B cell (primary cell): ENCODE data around the gene ITGB1. TPM values are rescaled to one million over a fixed set of nuclear protein-coding genes. Genes with fewer than 3 reads are reported as not detected.

Experiments
- ATAC-seq: fragments of 200-7000 bp; cut with Tn5 transposase; one replicate; pipeline ENCODE4 v1.10.0; 2021; ENCODE audit warnings: low read depth, mild to moderate bottlenecking, moderate number of reproducible peaks, moderate library complexity
- CTCF ChIA-PET: fragments of 350-600 bp; sonication (Branson Sonifier 250); formaldehyde crosslinking; loops from one replicate; lab custom pipeline; 2021; ENCODE audit warnings: antibody characterized with exemption, inconsistent platforms; lab: Charles Lee
- POLR2A ChIA-PET: fragments of 350-600 bp; sonication (Branson Sonifier 250); formaldehyde crosslinking; loops from one replicate; lab custom pipeline; 2021; ENCODE audit warnings: antibody characterized with exemption; lab: Charles Lee
- DNase-seq: peaks from one replicate; pipeline ENCODE4 v3.0.0; 2013
- H2AFZ ChIP-seq: 2 replicates; pipeline ENCODE4 v1.6.1; 2012; ENCODE audit warnings: mild to moderate bottlenecking, low read depth, low read length; ENCODE audit not compliant: insufficient read depth, poor library complexity, severe bottlenecking
- H3K27ac ChIP-seq, 2 donors: 1 replicate in 1 of 2; 2 replicates in 1 of 2; pipeline ENCODE4 v1.5.1; 2012 to 2013; ENCODE audit warnings: low read length in 2 of 2, mild to moderate bottlenecking in 2 of 2, moderate library complexity in 1 of 2
- H3K27me3 ChIP-seq, 4 experiments: fragments of 200-600 bp in 1 of 4; sonication (generic) in 1 of 4; replicated peaks in 1 of 4; 1 replicate in 2 of 4; 2 replicates in 2 of 4; pipeline versions ENCODE4 v1.6.1 to v1.7.0; 2013 to 2016; ENCODE audit warnings: low read length in 3 of 4, mild to moderate bottlenecking in 2 of 4, mixed read lengths in 1 of 4, moderate library complexity in 1 of 4; ENCODE audit not compliant: insufficient read depth in 4 of 4, control insufficient read depth in 3 of 4; ENCODE audit errors: control extremely low read depth in 1 of 4
- H3K36me3 ChIP-seq, 2 experiments: replicated peaks in 1 of 2; 1 replicate in 1 of 2; 2 replicates in 1 of 2; pipeline versions ENCODE4 v1.6.1 to v1.7.1; 2013; ENCODE audit warnings: low read length in 1 of 2; ENCODE audit not compliant: insufficient read depth in 2 of 2, control insufficient read depth in 1 of 2; ENCODE audit errors: control extremely low read depth in 1 of 2, extremely low read depth in 1 of 2
- H3K4me1 ChIP-seq, 2 donors: fragments of 200-600 bp in 1 of 2; sonication (generic) in 1 of 2; 1 replicate in 1 of 2; 2 replicates in 1 of 2; pipeline versions ENCODE4 v1.5.1 to v1.6.1; 2013 to 2017; ENCODE audit warnings: low read length in 2 of 2; ENCODE audit not compliant: control insufficient read depth in 2 of 2, insufficient read depth in 2 of 2
- H3K4me2 ChIP-seq: replicated peaks from 2 replicates; pipeline ENCODE3; 2012; ENCODE audit warnings: mild to moderate bottlenecking, low read depth, low read length; ENCODE audit not compliant: poor library complexity, severe bottlenecking
- H3K4me3 ChIP-seq, 5 experiments: fragments of 200-600 bp in 1 of 5; sonication (generic) in 1 of 5; 1 replicate in 3 of 5; 2 replicates in 2 of 5; pipeline versions ENCODE4 v1.5.1 to v1.7.0; 2011 to 2016; ENCODE audit warnings: low read length in 4 of 5, mild to moderate bottlenecking in 4 of 5, low read depth in 2 of 5, control low read depth in 1 of 5, moderate library complexity in 1 of 5; ENCODE audit not compliant: insufficient read depth in 1 of 5; ENCODE audit errors: control extremely low read depth in 1 of 5, extremely low read depth in 1 of 5
- H3K79me2 ChIP-seq: fragments of 200-600 bp; sonication (generic); one replicate; pipeline ENCODE4 v1.6.0; 2016; ENCODE audit warnings: low read length; ENCODE audit not compliant: control insufficient read depth, insufficient read depth
- H3K9ac ChIP-seq: fragments of 200-600 bp; sonication (generic); 2 replicates; pipeline ENCODE4 v1.6.1; 2017; ENCODE audit warnings: mild to moderate bottlenecking, low read length, moderate library complexity
- H3K9me3 ChIP-seq, 3 donors: one replicate each; pipeline versions ENCODE4 v1.6.1 to v1.7.1; 2013; ENCODE audit warnings: low read length in 2 of 3; ENCODE audit not compliant: control insufficient read depth in 2 of 3, insufficient read depth in 1 of 3; ENCODE audit errors: control extremely low read depth in 1 of 3
- H4K20me1 ChIP-seq: 2 replicates; pipeline ENCODE4 v1.6.0; 2012; ENCODE audit warnings: mild to moderate bottlenecking, low read length; ENCODE audit not compliant: insufficient read depth, control insufficient read depth, poor library complexity, severe bottlenecking
- H3K27ac Mint-ChIP-seq: one replicate; pipeline ENCODE4 v1.8.0; 2021; ENCODE audit warnings: mixed read lengths
- H3K27me3 Mint-ChIP-seq: one replicate; pipeline ENCODE4 v1.8.0; 2021; ENCODE audit warnings: mixed read lengths
- H3K4me1 Mint-ChIP-seq: one replicate; pipeline ENCODE4 v1.8.0; 2021; ENCODE audit warnings: mixed read lengths
- H3K4me3 Mint-ChIP-seq: one replicate; pipeline ENCODE4 v1.8.0; 2021; ENCODE audit warnings: mixed read lengths
- H3K9me3 Mint-ChIP-seq: one replicate; pipeline ENCODE4 v1.8.0; 2022; ENCODE audit warnings: mixed read lengths; ENCODE audit not compliant: insufficient read depth
- EZH2 ChIP-seq: IDR thresholded peaks from 2 replicates; pipeline ENCODE4 v1.6.1; 2012; ENCODE audit warnings: borderline replicate concordance, low read depth, mild to moderate bottlenecking, moderate library complexity, low read length; ENCODE audit not compliant: insufficient read depth, poor library complexity, severe bottlenecking
- WGBS: methylation state at CpG from one replicate; pipeline ENCODE4 v1.1.5; 2013; ENCODE audit warnings: missing lambda C conversion rate; ENCODE audit not compliant: insufficient coverage; 5-methylcytosine and 5-hydroxymethylcytosine counted together
- intact Hi-C: fragments of 100-400 bp; cut with micrococcal nuclease; formaldehyde crosslinking; loops from one replicate; pipeline ENCODE4 v1.10.0; 2022
- polyA plus RNA-seq: library from polyadenylated mRNA; depleted of rRNA; stranded (reverse); fragments of >200 nt; gene quantifications from 2 replicates; pipeline ENCODE4 v1.2.3, GENCODE V29; 2012
- total RNA-seq, 2 donors: library from RNA; stranded (reverse); fragments of 120-200 nt in 1 of 2; gene quantifications; 1 replicate in 1 of 2; 2 replicates in 1 of 2; pipeline versions ENCODE4 v1.2.3 to v1.2.4, GENCODE V29; 2013 to 2022
- TF ChIP-seq, protein P1 (sequence below): fragments of 200-600 bp; IDR thresholded peaks from one replicate; pipeline ENCODE4 v1.8.0; 2022; ENCODE audit warnings: antibody characterized with exemption, mild to moderate bottlenecking

ITGB1 gene
- total and polyA plus RNA-seq, 2 donors (not counting 1 experiment from before 2014, with no cell fraction given): 30.8 to 128 TPM

DNA sequence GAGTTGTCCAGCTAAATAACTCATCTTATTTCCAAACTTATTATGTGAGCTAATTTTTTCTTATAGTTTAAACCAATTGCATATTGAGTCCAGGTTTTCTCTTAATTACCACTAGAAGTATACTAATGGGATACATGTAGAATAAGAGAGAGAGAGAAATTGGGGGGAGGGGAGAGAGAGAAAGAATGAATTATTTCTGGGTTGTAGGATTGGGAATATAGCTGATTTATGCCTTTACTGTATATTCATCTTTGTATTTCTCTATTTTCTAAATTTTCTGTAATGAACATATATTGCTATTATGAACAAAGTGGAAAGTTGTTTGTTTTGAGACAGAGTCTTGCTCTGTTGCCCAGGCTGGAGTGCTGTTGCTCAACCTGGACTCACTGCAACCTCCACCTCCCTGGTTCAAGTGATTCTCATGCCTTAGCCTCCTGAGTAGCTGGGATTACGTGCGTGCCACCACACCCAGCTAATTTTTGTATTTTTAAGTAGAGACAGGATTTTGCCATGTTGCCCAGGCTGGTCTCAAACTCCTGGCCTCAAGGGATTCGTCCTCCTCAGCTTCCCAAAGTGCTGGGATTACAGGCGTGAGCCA is 26.1 kb upstream of the ITGB1 start:
- no peaks in the 10 kb centered on the region for H4K20me1 ChIP-seq
- no peak overlapping the region for H3K4me2 ChIP-seq
- H3K9me3 ChIP-seq: no peaks in the 10 kb centered on the region
- TF ChIP-seq EZH2: no peak
- TF ChIP-seq, protein P1, sequence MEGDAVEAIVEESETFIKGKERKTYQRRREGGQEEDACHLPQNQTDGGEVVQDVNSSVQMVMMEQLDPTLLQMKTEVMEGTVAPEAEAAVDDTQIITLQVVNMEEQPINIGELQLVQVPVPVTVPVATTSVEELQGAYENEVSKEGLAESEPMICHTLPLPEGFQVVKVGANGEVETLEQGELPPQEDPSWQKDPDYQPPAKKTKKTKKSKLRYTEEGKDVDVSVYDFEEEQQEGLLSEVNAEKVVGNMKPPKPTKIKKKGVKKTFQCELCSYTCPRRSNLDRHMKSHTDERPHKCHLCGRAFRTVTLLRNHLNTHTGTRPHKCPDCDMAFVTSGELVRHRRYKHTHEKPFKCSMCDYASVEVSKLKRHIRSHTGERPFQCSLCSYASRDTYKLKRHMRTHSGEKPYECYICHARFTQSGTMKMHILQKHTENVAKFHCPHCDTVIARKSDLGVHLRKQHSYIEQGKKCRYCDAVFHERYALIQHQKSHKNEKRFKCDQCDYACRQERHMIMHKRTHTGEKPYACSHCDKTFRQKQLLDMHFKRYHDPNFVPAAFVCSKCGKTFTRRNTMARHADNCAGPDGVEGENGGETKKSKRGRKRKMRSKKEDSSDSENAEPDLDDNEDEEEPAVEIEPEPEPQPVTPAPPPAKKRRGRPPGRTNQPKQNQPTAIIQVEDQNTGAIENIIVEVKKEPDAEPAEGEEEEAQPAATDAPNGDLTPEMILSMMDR: no peak
- H3K27me3 ChIP-seq: no peaks in the 10 kb centered on the region
- intact Hi-C loops: no loop called here
- H3K4me1 ChIP-seq: peaks cover 3 to 12% of the 10 kb centered on the region in 2 donors
- no peaks in the 10 kb centered on the region for H3K27me3 Mint-ChIP-seq
- ATAC-seq (no peak), DNase-seq (no peak)
- H2AFZ ChIP-seq: no peak overlapping the region
- H3K27ac Mint-ChIP-seq: no peak overlapping the region
- no peaks in the 10 kb centered on the region for H3K36me3 ChIP-seq
- no peak overlapping the region for H3K9ac ChIP-seq
- no peaks in the 10 kb centered on the region for H3K79me2 ChIP-seq
- no peak overlapping the region for H3K4me3 Mint-ChIP-seq
- ChIA-PET POLR2A (no interaction called here), CTCF (interaction anchor here (1.4 kb wide), 1 partner anchor 25 kb away, joined by 3 read pairs; no protein-coding TSS in a partner anchor)
- H3K4me1 Mint-ChIP-seq: peaks cover 13% of the 10 kb centered on the region
- H3K9me3 Mint-ChIP-seq: no peaks in the 10 kb centered on the region
- H3K27ac ChIP-seq: no peak overlapping the region
- 91% methylated on average over 2 of the region's 4 CpGs for WGBS
- no peak overlapping the region for H3K4me3 ChIP-seq
